ENCODE data around the gene ZNF142.

GRCh38 chr2:218708086-218708485 lies 48.7 kb upstream of the ZNF142 start:
- TF ChIP-seq CTCF (IDR thresholded peaks at IDR 0.05 in 2 of 3, conservative IDR thresholded peaks at IDR 0.05 in 1 of 3; ENCODE audit: borderline replicate concordance in 1 of 3, insufficient read depth in 1 of 3, low read depth in 2 of 3, low read length in 2 of 3) = no peak
- TF ChIP-seq POLR2AphosphoS5 (IDR thresholded peaks at IDR 0.05; ENCODE audit: low read depth, low read length) = no peak
- TF ChIP-seq, protein P1, sequence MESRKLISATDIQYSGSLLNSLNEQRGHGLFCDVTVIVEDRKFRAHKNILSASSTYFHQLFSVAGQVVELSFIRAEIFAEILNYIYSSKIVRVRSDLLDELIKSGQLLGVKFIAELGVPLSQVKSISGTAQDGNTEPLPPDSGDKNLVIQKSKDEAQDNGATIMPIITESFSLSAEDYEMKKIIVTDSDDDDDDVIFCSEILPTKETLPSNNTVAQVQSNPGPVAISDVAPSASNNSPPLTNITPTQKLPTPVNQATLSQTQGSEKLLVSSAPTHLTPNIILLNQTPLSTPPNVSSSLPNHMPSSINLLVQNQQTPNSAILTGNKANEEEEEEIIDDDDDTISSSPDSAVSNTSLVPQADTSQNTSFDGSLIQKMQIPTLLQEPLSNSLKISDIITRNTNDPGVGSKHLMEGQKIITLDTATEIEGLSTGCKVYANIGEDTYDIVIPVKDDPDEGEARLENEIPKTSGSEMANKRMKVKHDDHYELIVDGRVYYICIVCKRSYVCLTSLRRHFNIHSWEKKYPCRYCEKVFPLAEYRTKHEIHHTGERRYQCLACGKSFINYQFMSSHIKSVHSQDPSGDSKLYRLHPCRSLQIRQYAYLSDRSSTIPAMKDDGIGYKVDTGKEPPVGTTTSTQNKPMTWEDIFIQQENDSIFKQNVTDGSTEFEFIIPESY (IDR thresholded peaks at IDR 0.05; ENCODE audit: extremely low read depth, insufficient replicate concordance, low read length) = no peak
- TF ChIP-seq, protein P2, sequence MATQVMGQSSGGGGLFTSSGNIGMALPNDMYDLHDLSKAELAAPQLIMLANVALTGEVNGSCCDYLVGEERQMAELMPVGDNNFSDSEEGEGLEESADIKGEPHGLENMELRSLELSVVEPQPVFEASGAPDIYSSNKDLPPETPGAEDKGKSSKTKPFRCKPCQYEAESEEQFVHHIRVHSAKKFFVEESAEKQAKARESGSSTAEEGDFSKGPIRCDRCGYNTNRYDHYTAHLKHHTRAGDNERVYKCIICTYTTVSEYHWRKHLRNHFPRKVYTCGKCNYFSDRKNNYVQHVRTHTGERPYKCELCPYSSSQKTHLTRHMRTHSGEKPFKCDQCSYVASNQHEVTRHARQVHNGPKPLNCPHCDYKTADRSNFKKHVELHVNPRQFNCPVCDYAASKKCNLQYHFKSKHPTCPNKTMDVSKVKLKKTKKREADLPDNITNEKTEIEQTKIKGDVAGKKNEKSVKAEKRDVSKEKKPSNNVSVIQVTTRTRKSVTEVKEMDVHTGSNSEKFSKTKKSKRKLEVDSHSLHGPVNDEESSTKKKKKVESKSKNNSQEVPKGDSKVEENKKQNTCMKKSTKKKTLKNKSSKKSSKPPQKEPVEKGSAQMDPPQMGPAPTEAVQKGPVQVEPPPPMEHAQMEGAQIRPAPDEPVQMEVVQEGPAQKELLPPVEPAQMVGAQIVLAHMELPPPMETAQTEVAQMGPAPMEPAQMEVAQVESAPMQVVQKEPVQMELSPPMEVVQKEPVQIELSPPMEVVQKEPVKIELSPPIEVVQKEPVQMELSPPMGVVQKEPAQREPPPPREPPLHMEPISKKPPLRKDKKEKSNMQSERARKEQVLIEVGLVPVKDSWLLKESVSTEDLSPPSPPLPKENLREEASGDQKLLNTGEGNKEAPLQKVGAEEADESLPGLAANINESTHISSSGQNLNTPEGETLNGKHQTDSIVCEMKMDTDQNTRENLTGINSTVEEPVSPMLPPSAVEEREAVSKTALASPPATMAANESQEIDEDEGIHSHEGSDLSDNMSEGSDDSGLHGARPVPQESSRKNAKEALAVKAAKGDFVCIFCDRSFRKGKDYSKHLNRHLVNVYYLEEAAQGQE (IDR thresholded peaks at IDR 0.05; ENCODE audit: low read depth) = no peak
- no peak for TF ChIP-seq POLR2A (IDR thresholded peaks at IDR 0.05; ENCODE audit: borderline replicate concordance, extremely low read depth, insufficient read depth, insufficient read length)
- TF ChIP-seq MAX (IDR thresholded peaks at IDR 0.05) = no peak
- no peak for TF ChIP-seq EZH2 (IDR thresholded peaks at IDR 0.05)
